ENCODE measurements around the gene LYRM9.

LYRM9 gene

GRCh38 chr17:27937025-27937546 lies 43.9 kb upstream of the LYRM9 start:
- H3K4me3 ChIP-seq (ENCODE audit: low read depth, low read length): no peak overlapping the region
- in situ Hi-C loops (cut with HindIII; ENCODE audit: low sequenced_read_pairs): no loop called here
- no peak for TF ChIP-seq CTCF (IDR thresholded peaks at IDR 0.05; ENCODE audit: low read depth, low read length)
- DNase-seq (ENCODE audit: low read depth, low spot score): no peak

GRCh38 chr17:27930000-27930399 lies 36.8 kb upstream of the LYRM9 start:
- in situ Hi-C loops (cut with HindIII; ENCODE audit: low sequenced_read_pairs): no loop called here
- TF ChIP-seq CTCF (IDR thresholded peaks at IDR 0.05; ENCODE audit: low read depth, low read length): no peak
- no peak overlapping the region for H3K4me3 ChIP-seq (ENCODE audit: low read depth, low read length)
- DNase-seq (ENCODE audit: low read depth, low spot score): no peak

- TF ChIP-seq CTCF (IDR thresholded peaks at IDR 0.05; ENCODE audit: low read depth, low read length): no peak
- DNase-seq (ENCODE audit: low read depth, low spot score): no peak
- in situ Hi-C loops (cut with HindIII; ENCODE audit: low sequenced_read_pairs): no loop called here
- H3K4me3 ChIP-seq (ENCODE audit: low read depth, low read length): no peak overlapping the region
Observed at GRCh38 chr17:27928587-27928986, 35.4 kb upstream of the LYRM9 start.

- no peak for TF ChIP-seq CTCF (IDR thresholded peaks at IDR 0.05; ENCODE audit: low read depth, low read length)
- in situ Hi-C loops (cut with HindIII; ENCODE audit: low sequenced_read_pairs): no loop called here
- no peak for DNase-seq (ENCODE audit: low read depth, low spot score)
- no peak overlapping the region for H3K4me3 ChIP-seq (ENCODE audit: low read depth, low read length)
Observed at GRCh38 chr17:27927781-27928180, 34.6 kb upstream of the LYRM9 start.

GRCh38 chr17:27921599-27921998 lies 28.4 kb upstream of the LYRM9 start:
- TF ChIP-seq CTCF (IDR thresholded peaks at IDR 0.05; ENCODE audit: low read depth, low read length): no peak
- no peak for DNase-seq (ENCODE audit: low read depth, low spot score)
- in situ Hi-C loops (cut with HindIII; ENCODE audit: low sequenced_read_pairs): no loop called here
- no peak overlapping the region for H3K4me3 ChIP-seq (ENCODE audit: low read depth, low read length)

GRCh38 chr17:27921077-27921476 lies 27.9 kb upstream of the LYRM9 start:
- in situ Hi-C loops (cut with HindIII; ENCODE audit: low sequenced_read_pairs): no loop called here
- TF ChIP-seq CTCF (IDR thresholded peaks at IDR 0.05; ENCODE audit: low read depth, low read length): no peak
- no peak overlapping the region for H3K4me3 ChIP-seq (ENCODE audit: low read depth, low read length)
- no peak for DNase-seq (ENCODE audit: low read depth, low spot score)

GRCh38 chr17:27920569-27920968 lies 27.4 kb upstream of the LYRM9 start:
- H3K4me3 ChIP-seq (ENCODE audit: low read depth, low read length): no peak overlapping the region
- in situ Hi-C loops (cut with HindIII; ENCODE audit: low sequenced_read_pairs): no loop called here
- no peak for TF ChIP-seq CTCF (IDR thresholded peaks at IDR 0.05; ENCODE audit: low read depth, low read length)
- DNase-seq (ENCODE audit: low read depth, low spot score): no peak

Data from astrocyte of the spinal cord (primary cell).